NCI-H748 treated with DMSO at 0.1 percent for 48 hours (cell line): Measurements from ENCODE around the gene CCDC187.
"Not testable (repeated sequence)": the region's sequence is repeated elsewhere in the genome, so short reads cannot be mapped to it uniquely, and the experiment has no call there.

Experiments
- DNase-seq: peaks from one replicate; lab custom pipeline; 2025; lab: John Stamatoyannopoulos, UW

The CCDC187 gene

DNA sequence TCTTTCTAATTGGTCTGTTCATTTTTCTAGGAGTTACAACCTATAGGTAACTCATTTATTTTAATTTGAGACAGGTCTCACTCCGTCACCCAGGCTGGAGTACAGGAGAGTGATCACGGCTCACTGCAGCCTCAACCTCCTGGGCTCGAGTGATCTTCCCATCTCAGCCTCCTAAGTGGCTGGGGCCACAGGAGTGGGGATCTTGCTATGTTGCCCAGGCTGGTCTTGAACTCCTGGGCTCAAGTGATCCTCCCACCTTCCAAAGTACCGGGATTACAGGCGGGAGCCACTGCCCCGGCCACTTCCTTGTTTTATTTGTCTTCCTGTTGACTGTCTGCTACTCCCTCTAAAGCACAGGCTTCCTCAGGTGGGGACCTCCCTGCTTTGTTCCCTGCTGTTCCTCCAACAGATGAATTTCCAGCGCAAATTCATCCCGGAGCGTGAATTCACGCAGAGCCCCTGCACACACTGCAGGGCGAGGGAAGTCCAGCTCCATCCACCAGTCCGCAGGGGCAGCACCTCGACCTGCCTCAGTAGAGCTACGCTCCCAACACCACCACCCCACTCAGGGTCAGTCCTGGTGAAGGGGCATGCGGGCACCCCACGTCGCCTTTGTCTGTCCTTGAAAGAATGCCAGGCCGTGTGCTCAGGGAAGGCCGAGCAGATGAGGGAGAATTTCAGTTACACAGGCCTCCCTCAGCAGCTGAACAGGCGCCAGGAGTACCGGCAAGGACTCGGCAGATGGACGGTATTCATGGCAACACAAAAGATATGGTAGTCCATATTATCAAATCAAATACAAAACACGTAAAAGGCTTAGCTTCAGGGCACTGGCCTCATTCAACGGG lies 64.5 kb downstream of the CCDC187 start:
- DNase-seq = no peak

GRCh38 chr9:136238342-136238732 lies 65.6 kb downstream of the CCDC187 start:
- DNase-seq = no peak

DNA sequence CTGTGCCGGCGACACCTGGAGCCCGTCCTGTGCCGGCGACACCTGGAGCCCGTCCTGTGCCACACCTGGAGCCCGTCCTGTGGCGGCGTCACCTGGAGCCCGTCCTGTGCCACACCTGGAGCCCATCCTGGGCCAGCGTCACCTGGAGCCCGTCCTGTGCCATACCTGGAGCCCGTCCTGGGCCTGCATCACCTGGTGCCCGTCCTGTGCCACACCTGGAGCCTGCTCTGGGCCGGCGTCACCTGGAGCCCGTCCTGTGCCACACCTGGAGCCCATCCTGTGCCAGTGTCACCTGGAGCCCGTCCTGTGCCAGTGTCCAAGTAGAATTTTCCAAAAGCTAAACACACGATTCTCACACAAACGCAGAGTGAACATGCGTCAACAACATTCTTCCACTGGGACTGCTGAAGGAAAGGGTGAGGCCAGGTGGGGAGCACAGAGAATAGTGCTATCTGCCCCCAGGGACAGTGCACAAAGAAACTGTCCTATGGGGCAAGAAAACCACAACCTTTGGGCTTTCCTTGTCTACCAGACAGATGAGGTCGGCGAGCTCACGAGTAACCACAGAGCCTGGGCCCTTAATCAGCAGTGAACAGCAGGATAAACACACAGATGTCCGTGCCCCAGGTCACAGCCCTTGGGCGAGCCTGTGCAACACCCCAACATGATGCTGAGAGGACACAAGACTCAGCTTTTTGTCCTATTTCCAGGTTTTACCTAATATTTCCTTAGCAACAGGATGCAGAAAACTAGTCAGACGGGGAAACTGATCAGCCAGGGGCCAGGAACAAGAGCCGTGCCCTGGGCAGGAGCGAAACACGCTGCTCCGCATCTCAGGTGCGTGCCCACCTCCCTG lies 66.2 kb downstream of the CCDC187 start:
- DNase-seq = no peak

- not testable (repeated sequence) for DNase-seq
Measured at GRCh38 chr9:136236471-136237410, 67.2 kb downstream of the CCDC187 start.

DNA sequence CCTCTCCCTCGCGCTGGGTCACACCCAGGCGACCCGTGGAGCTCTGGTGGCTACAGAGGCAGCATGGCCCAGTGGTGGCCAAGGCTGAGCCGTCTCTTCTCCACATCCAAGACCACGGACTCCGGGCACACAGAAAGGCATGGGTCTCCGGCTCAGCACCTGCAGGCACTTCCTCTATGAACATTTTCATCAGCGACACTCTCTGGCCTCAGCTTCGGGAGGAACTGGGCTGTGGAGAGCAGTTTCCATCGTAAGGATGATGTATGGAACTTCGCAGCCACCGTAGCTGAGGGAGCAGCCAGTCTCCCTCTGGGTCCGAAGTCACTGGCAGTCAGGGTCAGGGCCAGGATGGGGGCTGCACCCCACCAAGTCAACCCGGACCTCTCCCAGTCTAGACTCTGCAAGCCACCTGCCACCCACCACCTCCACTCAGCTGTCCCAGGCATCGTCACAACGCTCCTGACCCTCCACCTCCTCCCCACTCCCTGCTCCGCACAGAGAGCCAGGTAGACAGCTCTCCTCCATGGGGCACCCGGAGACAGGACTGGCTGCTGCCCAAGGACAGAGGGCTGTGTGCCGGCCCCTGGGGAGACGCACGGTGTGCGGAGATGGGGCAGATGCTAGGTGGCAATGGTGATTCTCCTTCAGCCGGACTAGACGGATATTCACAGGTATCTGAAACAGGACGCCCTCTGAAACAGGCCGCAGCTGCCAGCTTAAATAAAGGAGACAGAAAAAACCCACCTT lies 68.0 kb downstream of the CCDC187 start:
- DNase-seq = no peak

DNA sequence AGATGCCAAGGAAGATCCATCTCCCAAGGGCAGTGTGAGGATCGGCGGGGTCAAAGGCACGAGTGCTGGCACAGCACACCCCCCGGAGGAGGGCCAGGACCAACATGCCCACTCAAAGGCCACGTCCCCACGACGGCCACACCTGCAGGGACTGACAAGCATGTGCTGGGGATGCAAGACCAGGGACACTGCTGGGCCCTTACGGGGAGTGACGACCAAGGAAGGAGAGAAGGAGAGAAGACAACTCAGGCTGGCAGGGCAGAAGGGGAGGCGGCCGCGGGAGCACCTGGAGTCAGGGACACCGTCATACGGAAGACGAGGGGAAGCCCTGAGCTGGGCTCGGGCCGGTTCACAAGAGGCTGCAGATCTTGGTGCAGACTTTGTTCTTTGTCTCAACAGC lies 68.7 kb downstream of the CCDC187 start:
- DNase-seq = no peak

DNA sequence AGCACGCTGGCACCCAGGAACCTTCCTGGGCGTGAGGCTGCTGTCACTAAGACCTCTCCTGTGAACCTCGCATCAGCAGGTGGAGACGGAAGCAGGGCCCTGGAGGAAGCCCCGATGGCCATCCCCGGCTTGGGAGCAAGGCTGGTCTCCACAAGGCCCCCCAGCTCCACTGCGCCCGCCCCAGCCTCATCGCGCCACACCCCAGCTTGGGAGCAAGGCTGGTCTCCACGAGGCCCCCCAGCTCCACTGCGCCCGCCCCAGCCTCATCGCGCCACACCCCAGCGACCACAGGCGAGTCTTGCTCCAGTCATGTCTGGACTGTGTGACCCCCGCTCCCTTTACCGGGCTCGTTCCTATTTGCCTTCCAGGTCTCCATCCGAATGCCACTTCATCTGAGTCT lies 69.3 kb downstream of the CCDC187 start:
- DNase-seq = no peak

GRCh38 chr9:136233868-136234267 lies 70.0 kb downstream of the CCDC187 start:
- DNase-seq = no peak

DNA sequence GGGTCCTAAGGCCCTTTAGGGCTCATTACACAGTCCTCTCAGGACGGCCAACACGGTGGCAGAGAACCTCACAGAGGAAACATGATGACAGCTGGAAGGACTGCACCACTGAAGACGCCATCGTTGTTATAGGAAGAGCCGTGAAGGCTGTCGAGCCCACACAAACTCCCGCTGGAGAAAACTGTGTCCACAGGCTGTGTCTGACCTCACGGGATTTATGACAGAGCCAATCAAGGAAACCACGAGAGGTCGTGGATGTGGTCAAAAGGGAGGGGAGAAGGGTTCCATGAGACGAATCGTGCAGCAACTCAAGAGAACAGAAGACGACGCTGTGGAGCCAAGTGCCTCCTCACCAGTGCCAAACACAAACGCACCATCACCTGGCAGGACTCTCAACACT lies 70.5 kb downstream of the CCDC187 start:
- DNase-seq = no peak

GRCh38 chr9:136232969-136233368 lies 70.9 kb downstream of the CCDC187 start:
- DNase-seq = no peak

GRCh38 chr9:136231478-136232297 lies 72.2 kb downstream of the CCDC187 start:
- no peak for DNase-seq

GRCh38 chr9:136230773-136231172 lies 73.1 kb downstream of the CCDC187 start:
- DNase-seq = no peak

DNA sequence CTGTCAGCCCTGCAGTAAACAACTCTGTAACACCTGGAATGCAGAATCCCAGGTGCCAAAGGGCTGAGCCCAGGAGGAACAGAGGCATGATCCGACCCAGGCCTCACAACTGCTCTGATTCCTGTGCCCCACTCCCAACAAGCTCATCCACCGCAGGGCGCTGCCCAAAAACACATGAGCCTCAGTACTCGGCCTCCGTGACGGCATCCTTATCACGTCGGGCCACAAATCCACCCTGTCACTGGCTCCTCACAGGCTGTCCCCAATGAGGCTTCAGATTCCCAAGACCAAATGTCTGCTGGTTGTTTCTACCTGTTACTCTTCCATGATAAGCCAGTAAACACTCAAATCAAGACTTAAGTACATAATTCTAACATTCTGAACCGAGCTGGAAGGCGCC lies 73.5 kb downstream of the CCDC187 start:
- DNase-seq = no peak

GRCh38 chr9:136229096-136230065 lies 74.5 kb downstream of the CCDC187 start:
- DNase-seq = no peak

GRCh38 chr9:136228107-136228875 lies 75.6 kb downstream of the CCDC187 start:
- DNase-seq = no peak

GRCh38 chr9:136226680-136227407 lies 77.0 kb downstream of the CCDC187 start:
- DNase-seq = no peak

- DNase-seq = no peak
Measured at GRCh38 chr9:136225748-136226679, 77.9 kb downstream of the CCDC187 start.
